ENCODE data around the gene MTG1.

- TF ChIP-seq EP300 (IDR thresholded peaks at IDR 0.05; ENCODE audit: low read depth) (no peak), CTCF (IDR thresholded peaks at IDR 0.05) (no peak)
Measured at GRCh38 chr10:133377818-133378250, 16.1 kb upstream of the MTG1 start.
